Measurements from ENCODE around the gene TP53RK.

DNA sequence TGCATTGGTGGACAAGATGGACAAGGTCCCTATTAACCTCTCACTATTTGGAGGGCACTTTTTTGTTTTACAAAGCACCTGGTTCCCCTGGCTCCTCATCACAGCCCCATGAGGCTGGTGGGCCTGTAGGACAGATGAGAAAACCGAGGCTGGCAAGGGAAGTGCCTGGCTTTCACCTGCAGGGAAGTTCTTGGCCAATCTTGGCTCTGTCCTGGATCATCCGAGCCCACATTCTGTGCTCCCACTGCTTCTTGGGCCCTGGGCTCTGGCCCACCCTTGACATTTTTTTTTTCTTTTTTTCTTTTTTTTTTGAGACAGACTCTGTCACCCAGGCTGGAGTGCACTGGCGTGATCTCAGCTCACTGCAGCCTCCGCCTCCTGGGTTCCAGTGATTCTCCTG is 52.7 kb downstream of the TP53RK start:
- no peak for TF ChIP-seq POLR2A (IDR thresholded peaks at IDR 0.05)
- TF ChIP-seq, protein P1, sequence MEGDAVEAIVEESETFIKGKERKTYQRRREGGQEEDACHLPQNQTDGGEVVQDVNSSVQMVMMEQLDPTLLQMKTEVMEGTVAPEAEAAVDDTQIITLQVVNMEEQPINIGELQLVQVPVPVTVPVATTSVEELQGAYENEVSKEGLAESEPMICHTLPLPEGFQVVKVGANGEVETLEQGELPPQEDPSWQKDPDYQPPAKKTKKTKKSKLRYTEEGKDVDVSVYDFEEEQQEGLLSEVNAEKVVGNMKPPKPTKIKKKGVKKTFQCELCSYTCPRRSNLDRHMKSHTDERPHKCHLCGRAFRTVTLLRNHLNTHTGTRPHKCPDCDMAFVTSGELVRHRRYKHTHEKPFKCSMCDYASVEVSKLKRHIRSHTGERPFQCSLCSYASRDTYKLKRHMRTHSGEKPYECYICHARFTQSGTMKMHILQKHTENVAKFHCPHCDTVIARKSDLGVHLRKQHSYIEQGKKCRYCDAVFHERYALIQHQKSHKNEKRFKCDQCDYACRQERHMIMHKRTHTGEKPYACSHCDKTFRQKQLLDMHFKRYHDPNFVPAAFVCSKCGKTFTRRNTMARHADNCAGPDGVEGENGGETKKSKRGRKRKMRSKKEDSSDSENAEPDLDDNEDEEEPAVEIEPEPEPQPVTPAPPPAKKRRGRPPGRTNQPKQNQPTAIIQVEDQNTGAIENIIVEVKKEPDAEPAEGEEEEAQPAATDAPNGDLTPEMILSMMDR (IDR thresholded peaks at IDR 0.05): no peak
